Measurements from ENCODE around the gene NRIP1.

DNA sequence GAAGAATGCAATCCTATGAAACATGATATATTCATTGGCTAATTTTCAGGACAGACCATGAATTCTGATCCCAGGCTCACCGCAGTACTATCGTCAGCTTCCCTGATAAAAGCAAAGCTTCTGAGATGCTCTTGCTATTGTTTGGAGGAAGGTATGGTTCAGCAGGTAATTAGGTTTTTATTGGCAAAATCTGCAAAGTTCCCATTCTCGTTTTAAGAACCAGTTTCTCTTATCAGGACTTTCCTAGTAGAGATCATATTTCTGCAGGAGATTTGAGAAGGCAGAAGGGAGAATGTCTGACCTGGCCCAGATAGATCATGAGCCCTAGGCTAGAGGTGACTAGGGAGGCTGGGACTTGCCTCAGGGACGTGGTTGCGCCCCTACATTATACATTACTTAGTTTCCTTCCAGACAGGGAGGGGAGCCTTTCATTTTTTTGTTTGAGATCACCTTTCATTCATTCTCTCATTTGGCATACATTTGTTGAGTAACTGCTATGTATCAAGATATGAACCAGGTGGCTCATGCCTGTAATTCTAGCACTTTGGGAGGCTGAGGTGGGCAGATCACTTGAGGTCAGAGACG is 108.8 kb downstream of the NRIP1 start:
- TF ChIP-seq, protein P1, sequence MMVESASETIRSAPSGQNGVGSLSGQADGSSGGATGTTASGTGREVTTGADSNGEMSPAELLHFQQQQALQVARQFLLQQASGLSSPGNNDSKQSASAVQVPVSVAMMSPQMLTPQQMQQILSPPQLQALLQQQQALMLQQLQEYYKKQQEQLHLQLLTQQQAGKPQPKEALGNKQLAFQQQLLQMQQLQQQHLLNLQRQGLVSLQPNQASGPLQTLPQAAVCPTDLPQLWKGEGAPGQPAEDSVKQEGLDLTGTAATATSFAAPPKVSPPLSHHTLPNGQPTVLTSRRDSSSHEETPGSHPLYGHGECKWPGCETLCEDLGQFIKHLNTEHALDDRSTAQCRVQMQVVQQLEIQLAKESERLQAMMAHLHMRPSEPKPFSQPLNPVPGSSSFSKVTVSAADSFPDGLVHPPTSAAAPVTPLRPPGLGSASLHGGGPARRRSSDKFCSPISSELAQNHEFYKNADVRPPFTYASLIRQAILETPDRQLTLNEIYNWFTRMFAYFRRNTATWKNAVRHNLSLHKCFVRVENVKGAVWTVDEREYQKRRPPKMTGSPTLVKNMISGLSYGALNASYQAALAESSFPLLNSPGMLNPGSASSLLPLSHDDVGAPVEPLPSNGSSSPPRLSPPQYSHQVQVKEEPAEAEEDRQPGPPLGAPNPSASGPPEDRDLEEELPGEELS (CRISPR knock-in tag; IDR thresholded peaks at IDR 0.05): no peak
- TF ChIP-seq, protein P2, sequence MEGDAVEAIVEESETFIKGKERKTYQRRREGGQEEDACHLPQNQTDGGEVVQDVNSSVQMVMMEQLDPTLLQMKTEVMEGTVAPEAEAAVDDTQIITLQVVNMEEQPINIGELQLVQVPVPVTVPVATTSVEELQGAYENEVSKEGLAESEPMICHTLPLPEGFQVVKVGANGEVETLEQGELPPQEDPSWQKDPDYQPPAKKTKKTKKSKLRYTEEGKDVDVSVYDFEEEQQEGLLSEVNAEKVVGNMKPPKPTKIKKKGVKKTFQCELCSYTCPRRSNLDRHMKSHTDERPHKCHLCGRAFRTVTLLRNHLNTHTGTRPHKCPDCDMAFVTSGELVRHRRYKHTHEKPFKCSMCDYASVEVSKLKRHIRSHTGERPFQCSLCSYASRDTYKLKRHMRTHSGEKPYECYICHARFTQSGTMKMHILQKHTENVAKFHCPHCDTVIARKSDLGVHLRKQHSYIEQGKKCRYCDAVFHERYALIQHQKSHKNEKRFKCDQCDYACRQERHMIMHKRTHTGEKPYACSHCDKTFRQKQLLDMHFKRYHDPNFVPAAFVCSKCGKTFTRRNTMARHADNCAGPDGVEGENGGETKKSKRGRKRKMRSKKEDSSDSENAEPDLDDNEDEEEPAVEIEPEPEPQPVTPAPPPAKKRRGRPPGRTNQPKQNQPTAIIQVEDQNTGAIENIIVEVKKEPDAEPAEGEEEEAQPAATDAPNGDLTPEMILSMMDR (IDR thresholded peaks at IDR 0.05): no peak
- no peak for TF ChIP-seq ZNF396 (CRISPR knock-in tag; IDR thresholded peaks at IDR 0.05; ENCODE audit: borderline replicate concordance)
- TF ChIP-seq, protein P3, sequence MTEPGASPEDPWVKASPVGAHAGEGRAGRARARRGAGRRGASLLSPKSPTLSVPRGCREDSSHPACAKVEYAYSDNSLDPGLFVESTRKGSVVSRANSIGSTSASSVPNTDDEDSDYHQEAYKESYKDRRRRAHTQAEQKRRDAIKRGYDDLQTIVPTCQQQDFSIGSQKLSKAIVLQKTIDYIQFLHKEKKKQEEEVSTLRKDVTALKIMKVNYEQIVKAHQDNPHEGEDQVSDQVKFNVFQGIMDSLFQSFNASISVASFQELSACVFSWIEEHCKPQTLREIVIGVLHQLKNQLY (CRISPR knock-in tag; IDR thresholded peaks at IDR 0.05): no peak
- TF ChIP-seq FOXJ3 (CRISPR knock-in tag; IDR thresholded peaks at IDR 0.05; ENCODE audit: borderline replicate concordance): no peak
- TF ChIP-seq, protein P4, sequence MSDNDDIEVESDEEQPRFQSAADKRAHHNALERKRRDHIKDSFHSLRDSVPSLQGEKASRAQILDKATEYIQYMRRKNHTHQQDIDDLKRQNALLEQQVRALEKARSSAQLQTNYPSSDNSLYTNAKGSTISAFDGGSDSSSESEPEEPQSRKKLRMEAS (CRISPR knock-in tag; IDR thresholded peaks at IDR 0.05): no peak
- no peak for TF ChIP-seq ESRRA (CRISPR knock-in tag; IDR thresholded peaks at IDR 0.05; ENCODE audit: borderline replicate concordance)
- TF ChIP-seq, protein P5, sequence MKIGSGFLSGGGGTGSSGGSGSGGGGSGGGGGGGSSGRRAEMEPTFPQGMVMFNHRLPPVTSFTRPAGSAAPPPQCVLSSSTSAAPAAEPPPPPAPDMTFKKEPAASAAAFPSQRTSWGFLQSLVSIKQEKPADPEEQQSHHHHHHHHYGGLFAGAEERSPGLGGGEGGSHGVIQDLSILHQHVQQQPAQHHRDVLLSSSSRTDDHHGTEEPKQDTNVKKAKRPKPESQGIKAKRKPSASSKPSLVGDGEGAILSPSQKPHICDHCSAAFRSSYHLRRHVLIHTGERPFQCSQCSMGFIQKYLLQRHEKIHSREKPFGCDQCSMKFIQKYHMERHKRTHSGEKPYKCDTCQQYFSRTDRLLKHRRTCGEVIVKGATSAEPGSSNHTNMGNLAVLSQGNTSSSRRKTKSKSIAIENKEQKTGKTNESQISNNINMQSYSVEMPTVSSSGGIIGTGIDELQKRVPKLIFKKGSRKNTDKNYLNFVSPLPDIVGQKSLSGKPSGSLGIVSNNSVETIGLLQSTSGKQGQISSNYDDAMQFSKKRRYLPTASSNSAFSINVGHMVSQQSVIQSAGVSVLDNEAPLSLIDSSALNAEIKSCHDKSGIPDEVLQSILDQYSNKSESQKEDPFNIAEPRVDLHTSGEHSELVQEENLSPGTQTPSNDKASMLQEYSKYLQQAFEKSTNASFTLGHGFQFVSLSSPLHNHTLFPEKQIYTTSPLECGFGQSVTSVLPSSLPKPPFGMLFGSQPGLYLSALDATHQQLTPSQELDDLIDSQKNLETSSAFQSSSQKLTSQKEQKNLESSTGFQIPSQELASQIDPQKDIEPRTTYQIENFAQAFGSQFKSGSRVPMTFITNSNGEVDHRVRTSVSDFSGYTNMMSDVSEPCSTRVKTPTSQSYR (CRISPR knock-in tag; IDR thresholded peaks at IDR 0.05): no peak
- no peak for TF ChIP-seq FOXP1 (CRISPR knock-in tag; IDR thresholded peaks at IDR 0.05; ENCODE audit: borderline replicate concordance)
- no peak for TF ChIP-seq ETV6 (CRISPR knock-in tag; IDR thresholded peaks at IDR 0.05)
- TF ChIP-seq, protein P6, sequence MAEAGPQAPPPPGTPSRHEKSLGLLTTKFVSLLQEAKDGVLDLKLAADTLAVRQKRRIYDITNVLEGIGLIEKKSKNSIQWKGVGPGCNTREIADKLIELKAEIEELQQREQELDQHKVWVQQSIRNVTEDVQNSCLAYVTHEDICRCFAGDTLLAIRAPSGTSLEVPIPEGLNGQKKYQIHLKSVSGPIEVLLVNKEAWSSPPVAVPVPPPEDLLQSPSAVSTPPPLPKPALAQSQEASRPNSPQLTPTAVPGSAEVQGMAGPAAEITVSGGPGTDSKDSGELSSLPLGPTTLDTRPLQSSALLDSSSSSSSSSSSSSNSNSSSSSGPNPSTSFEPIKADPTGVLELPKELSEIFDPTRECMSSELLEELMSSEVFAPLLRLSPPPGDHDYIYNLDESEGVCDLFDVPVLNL (CRISPR knock-in tag; IDR thresholded peaks at IDR 0.05; ENCODE audit: borderline replicate concordance, low read depth): no peak
- TF ChIP-seq, protein P7, sequence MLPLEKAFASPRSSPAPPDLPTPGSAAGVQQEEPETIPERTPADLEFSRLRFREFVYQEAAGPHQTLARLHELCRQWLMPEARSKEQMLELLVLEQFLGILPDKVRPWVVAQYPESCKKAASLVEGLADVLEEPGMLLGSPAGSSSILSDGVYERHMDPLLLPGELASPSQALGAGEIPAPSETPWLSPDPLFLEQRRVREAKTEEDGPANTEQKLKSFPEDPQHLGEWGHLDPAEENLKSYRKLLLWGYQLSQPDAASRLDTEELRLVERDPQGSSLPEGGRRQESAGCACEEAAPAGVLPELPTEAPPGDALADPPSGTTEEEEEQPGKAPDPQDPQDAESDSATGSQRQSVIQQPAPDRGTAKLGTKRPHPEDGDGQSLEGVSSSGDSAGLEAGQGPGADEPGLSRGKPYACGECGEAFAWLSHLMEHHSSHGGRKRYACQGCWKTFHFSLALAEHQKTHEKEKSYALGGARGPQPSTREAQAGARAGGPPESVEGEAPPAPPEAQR (CRISPR knock-in tag; IDR thresholded peaks at IDR 0.05): no peak
